GM12892 (cell line): ENCODE results near the gene MME.

ENCODE experiments used
- POLR2A ChIP-seq: IDR thresholded peaks from 2 replicates; pipeline ENCODE4 v1.6.1; 2011; ENCODE audit warnings: low read depth, low read length, control low read depth
- POLR2AphosphoS5 ChIP-seq: IDR thresholded peaks from 2 replicates; pipeline ENCODE4 v1.6.1; 2011; ENCODE audit warnings: low read depth, low read length, control low read depth

DNA sequence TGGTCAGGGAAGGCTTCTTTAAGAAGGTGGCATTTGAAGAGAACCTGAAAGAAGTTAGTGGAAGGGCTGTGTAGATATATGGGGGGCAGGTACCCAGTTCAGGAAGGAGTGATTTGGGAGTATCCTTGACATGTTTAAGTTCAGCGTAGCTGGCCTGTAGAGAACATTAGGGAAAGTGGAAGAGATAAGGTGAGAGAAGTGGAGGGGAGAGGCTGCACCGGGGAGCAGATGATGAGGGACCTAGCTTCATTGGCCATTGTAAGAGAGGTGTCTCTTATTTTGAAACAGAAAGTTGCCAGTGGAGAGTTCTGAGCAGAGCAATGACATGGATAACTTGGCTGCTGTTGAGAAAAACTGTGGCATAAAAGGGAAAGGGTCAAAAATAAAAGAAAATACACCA is 44.6 kb upstream of the MME start:
- TF ChIP-seq POLR2A (no peak), POLR2AphosphoS5 (no peak)
